HepG2 (cell line): ENCODE data around the gene MRPL51.

ENCODE experiments used
- HMG20B ChIP-seq: conservative IDR thresholded peaks from 2 replicates; pipeline ENCODE4 v1.6.1; 2016; ENCODE audit warnings: missing genetic modification reagents, missing compliant biosample characterization
- NR2C2 ChIP-seq: sonication (generic); formaldehyde crosslinking; IDR thresholded peaks from 2 replicates; pipeline ENCODE4 v1.4.0; 2020; ENCODE audit warnings: missing genetic modification reagents, mild to moderate bottlenecking, moderate library complexity, borderline replicate concordance
- SIN3A ChIP-seq: IDR thresholded peaks from 2 replicates; pipeline ENCODE4 v1.6.1; 2011; ENCODE audit warnings: low read depth, mild to moderate bottlenecking, control low read depth, low read length, borderline replicate concordance
- ZNF607 ChIP-seq: sonication (generic); formaldehyde crosslinking; IDR thresholded peaks from 2 replicates; pipeline ENCODE4 v1.5.1; 2020; ENCODE audit warnings: missing genetic modification reagents, mild to moderate bottlenecking, borderline replicate concordance
- TF ChIP-seq, protein P1 (sequence below): sonication (generic); formaldehyde crosslinking; IDR thresholded peaks from 2 replicates; pipeline ENCODE4 v1.4.0; 2020; ENCODE audit warnings: missing genetic modification reagents

DNA sequence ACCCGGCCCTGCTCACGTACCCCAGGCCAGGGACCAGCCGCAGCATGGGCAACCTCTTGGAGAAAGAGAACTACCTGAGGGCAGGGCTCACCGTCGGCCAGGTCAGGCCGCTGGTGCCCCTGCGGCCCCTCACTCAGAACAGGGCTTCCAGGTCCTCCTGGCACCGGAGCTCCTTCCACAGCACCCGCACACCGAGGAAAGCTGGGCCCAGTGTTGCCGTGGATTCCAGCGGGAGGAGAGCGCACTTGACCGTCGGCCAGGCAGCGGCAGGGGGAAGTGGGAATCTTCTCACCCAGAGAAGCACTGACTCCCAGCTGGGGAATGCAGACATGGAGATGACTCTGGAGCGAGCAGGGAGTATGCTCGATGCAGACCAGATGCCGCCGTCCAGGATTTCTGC, 14.6 kb downstream of the MRPL51 start:
- TF ChIP-seq HMG20B (no peak), NR2C2 (CRISPR knock-in tag) (no peak), SIN3A (no peak), ZNF607 (CRISPR knock-in tag) (no peak)
- TF ChIP-seq, protein P1, sequence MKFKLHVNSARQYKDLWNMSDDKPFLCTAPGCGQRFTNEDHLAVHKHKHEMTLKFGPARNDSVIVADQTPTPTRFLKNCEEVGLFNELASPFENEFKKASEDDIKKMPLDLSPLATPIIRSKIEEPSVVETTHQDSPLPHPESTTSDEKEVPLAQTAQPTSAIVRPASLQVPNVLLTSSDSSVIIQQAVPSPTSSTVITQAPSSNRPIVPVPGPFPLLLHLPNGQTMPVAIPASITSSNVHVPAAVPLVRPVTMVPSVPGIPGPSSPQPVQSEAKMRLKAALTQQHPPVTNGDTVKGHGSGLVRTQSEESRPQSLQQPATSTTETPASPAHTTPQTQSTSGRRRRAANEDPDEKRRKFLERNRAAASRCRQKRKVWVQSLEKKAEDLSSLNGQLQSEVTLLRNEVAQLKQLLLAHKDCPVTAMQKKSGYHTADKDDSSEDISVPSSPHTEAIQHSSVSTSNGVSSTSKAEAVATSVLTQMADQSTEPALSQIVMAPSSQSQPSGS = no peak
